GM19193 (cell line): ENCODE measurements around the gene RNASEH2B.

Experiments
- POLR2A ChIP-seq: IDR thresholded peaks from 4 replicates; pipeline ENCODE4 v1.6.1; 2011; ENCODE audit not compliant: insufficient read depth, insufficient read length; ENCODE audit errors: extremely low read depth

The RNASEH2B gene

DNA sequence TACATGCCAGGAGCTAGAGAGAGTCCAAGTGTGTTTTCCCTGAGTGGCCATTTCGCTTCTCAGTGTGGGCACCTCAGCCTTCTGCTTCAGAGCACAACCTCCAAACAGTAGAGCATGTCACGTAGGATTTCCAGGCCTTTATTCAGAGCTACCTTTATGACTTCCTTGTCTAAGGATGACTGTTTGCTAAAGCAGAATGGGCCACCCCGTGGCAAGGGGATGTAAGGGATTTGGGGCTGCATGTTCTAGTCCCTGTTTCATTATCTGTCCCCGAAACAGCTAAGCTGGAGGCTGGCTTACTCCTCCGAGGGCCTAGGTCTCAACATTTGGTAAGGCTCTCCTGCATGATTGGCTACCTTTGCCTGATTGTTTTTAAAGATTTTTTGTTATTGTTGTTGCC lies 6.0 kb downstream of the RNASEH2B start:
- TF ChIP-seq POLR2A, result no peak

DNA sequence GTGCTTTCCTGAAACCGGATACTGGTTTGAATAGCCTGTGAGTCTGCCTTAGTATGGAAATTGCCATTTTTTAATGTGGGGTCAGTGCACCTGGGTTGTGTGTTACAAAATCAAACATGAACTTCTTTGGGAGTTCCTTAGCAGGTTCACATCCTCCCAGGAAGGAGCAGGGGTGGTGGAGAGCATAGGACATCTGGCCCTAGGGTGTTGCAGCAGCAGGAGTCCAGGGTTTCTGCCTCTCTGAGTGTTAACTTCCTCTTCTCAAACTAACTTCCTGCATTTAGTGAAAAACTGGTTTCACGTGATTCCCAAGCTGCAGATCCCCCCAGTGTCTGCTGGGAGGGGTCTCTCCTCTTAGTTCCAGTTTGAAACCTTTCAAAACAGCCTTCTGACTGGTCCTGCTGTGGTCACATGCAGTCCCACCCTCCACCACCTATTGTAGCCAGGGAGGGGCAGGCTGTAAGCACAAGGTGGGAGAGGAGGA lies 7.2 kb downstream of the RNASEH2B start:
- peak; percentile 47 for TF ChIP-seq POLR2A

DNA sequence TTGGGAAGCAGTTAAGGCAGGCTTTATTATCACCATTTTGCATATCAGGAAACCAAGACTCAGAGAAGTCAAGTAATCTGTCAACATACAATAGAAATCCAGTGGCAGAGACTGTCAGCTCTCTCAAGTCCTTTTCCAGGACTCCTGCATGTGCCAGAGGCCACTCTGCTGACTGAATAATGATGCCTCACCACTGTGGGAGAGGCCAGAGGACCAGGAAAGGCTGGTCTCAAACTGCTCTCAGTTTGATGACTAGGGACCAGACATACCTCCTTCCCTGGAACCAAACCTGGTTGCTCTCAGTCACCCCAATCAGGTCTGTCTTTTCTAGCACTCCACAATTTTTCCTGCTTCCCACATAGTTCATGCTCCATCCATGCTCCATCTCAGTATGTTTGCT lies 8.0 kb downstream of the RNASEH2B start:
- TF ChIP-seq POLR2A, result no peak

DNA sequence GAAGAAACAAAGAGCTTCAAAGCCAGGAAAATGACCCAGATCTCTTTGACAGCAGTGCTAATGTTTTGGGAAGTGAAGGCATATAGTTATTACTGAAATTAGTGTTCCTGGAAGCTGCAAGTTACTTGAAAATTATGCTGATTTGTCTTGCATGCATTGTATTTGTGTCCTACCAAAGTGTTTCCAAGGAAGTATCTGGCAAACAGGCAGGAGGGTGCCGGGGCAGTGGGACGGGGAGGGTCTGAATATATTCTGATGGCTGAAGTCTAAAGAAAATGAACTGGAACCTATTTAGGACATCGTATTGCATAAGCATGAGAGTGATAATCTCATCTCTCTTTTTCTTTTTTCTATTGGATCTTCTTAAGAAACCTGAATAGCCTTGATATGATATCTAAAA lies 9.0 kb downstream of the RNASEH2B start:
- TF ChIP-seq POLR2A, result no peak

- TF ChIP-seq POLR2A, result no peak
Observed at GRCh38 chr13:50919277-50919676, 9.7 kb downstream of the RNASEH2B start.

DNA sequence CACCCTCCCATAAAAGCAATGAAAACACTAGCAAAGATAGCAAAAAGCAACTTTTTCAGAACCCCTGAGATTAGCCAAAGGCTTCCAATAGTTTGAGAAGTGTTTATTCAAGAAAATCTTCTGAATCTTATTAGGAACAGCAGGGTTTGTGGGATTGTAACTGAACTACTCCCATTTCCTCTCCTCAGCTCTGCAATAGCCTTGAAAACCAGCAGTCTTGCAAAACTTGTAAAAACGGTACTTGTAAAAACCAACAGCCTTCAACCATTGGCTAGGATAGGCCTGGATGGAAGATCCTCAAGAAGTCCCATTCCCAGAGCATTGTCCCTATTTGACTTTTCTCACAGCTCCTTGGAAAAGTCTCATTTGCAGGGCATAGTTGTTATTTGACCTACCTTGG lies 12.1 kb downstream of the RNASEH2B start:
- no peak for TF ChIP-seq POLR2A

- no peak for TF ChIP-seq POLR2A
Observed at GRCh38 chr13:50923272-50923671, 13.7 kb downstream of the RNASEH2B start.

DNA sequence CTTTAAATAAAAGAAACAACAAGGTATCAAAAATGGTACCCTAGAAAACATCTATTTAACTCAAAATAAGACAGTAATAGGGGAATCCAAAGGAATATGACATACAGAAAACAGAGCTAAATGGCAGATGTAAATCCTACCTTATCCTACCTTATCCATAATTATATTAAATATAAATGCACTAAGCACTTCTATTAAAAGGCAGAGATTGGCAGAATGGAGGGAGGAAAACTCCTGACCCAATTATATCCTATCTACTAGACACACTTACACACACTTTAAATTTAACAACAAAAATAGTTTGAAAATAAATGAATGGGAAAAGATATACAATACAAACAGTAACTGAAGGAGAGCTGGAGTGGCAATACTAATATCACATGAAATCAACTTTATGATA lies 14.4 kb downstream of the RNASEH2B start:
- no peak for TF ChIP-seq POLR2A

- no peak for TF ChIP-seq POLR2A
Observed at GRCh38 chr13:50927701-50928100, 18.1 kb downstream of the RNASEH2B start.

GRCh38 chr13:50928102-50928501 lies 18.5 kb downstream of the RNASEH2B start:
- TF ChIP-seq POLR2A, result no peak

DNA sequence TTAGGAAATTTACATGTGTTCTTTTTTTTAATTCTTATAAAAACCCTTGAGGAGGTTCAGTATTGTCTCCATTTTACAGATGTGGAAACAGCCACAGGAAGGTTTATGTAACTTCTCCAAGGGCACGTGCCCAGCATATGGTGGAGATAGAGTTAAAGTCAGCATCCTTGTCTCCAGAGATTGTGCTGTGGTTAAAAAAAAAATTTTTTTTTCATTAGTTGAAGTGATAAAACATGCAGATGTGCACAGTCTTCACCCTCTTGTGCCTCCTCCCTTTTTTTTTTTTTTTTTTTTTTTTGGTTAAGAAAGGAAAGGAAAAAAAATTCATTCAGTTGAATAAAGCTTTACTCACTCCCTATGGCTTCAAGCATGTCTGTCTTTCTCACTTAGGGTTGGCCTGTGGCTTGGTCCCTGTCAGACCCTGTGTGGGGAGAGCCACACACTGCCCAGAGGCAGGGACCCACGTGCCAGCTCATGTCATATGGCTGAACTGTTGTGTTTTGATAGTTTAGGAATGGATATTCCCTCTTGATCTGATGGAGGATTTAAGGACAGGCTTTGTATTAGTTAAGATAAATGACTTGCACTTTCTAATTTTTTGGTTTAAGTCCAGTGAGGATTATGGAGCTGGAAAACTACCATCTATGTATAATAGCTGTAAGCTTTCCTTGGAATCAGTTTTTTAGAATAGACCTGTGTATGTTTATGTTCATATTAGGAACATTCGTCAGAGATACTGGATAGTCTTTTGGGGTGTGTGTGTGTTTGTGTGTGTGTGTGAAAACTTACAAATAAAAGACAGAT lies 19.3 kb downstream of the RNASEH2B start:
- no peak for TF ChIP-seq POLR2A

DNA sequence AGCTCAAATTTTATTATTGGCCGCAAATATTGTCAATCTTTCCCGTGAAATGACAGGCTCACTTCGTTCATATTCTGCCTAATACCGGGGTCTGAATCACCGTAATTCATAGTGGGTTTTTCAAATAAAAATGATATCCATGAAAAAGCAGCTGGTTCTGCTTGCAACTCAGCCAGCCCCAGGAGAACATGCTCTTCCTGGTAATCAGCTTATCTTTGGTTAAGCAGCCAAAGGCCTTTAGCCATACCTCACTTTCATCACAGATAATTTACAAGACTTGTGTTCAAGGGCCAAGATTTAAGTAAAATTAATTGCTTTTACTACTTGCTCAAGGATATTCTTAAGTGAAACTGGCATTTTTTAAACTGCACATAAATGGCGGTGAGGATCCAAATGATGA lies 22.5 kb downstream of the RNASEH2B start:
- TF ChIP-seq POLR2A, result no peak

GRCh38 chr13:50934735-50935435 lies 25.3 kb downstream of the RNASEH2B start:
- TF ChIP-seq POLR2A, result no peak

DNA sequence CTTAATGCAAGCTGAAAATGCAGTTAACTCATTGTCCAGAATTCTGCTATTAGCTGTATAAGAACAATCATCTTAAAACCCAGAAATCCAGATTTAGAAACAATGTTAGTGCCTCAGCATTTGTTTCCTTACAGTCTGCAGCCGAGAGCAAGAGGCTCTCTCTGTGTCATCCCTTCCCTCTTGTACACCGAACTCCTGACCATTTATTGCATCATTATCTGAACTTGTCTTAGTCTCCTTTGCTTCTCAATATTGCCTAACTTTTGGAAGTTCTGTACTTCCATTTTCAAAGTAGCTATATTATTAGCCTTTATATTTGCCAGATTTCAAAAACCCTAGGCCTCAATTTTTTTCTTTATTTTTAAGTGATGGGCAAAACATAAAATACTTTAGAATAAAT lies 27.1 kb downstream of the RNASEH2B start:
- TF ChIP-seq POLR2A, result no peak

DNA sequence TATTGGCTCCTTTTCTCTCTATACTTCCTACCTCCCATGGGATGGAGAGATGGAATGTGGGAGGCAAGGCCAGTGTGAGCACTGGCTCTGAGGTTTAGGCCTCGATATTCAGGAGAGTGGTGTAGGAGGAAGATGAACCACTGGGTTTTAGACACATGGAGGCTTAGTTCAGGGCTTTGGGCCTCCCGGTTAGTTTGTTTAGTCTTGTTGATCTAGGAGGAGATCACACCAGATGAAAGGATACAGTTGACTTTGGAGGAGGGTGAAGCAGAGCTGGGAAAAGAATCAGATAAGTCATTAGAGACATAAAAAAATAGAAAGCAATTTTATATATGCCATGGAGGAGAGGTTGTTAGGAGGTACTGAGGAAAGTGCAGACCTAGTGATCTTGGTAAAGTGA lies 30.9 kb downstream of the RNASEH2B start:
- TF ChIP-seq POLR2A, result no peak

DNA sequence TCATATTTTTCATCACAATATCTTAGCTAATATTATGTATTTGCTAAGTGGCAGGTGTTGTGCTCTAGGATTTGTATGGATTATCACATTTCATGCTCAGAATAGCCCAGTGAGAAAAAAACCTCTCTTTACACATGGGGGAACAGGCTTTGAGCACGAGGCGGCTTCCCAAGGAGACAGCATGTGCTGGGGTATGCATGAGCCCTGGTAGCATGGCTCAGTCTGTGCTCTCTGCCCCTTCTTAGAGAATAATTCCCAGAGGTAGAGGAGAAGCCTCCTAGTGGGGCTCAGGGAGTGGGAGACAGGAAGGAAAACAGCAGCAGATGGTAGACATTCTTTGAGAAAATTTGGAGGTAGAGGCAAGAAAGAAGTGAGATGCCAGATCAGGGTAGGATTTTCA lies 31.6 kb downstream of the RNASEH2B start:
- TF ChIP-seq POLR2A, result no peak
